Activated naive CD4-positive, alpha-beta T cell treated with anti-CD3 and anti-CD28 coated beads, Interleukin-2, amount 50 U/mL, for 24 hours (primary cell): ENCODE data around the gene PTPA.

Source experiments
- H3K27ac Mint-ChIP-seq: one replicate; pipeline ENCODE4 v1.8.0; 2021; ENCODE audit warnings: mild to moderate bottlenecking, mixed read lengths
- H3K27me3 Mint-ChIP-seq: one replicate; pipeline ENCODE4 v1.8.0; 2021; ENCODE audit warnings: mixed read lengths
- H3K36me3 Mint-ChIP-seq: one replicate; pipeline ENCODE4 v1.8.0; 2021; ENCODE audit warnings: mixed read lengths
- H3K4me1 Mint-ChIP-seq: one replicate; pipeline ENCODE4 v1.8.0; 2021; ENCODE audit warnings: mixed read lengths
- H3K4me3 Mint-ChIP-seq: one replicate; pipeline ENCODE4 v1.8.0; 2021; ENCODE audit warnings: mild to moderate bottlenecking, mixed read lengths
- H3K9me3 Mint-ChIP-seq: one replicate; pipeline ENCODE4 v1.8.0; 2021; ENCODE audit warnings: mixed read lengths

PTPA gene

GRCh38 chr9:129197978-129198318 lies 86.7 kb downstream of the PTPA start:
- Mint-ChIP-seq H3K36me3 (no peaks in the 10 kb centered on the region), H3K27me3 (peaks cover 1% of the 10 kb centered on the region), H3K27ac (no peak overlapping the region), H3K9me3 (no peaks in the 10 kb centered on the region), H3K4me1 (no peaks in the 10 kb centered on the region), H3K4me3 (no peak overlapping the region)
